Endodermal cell (in vitro differentiated cells): ENCODE data around the gene SOCS3. TPM values are rescaled to one million over a fixed set of nuclear protein-coding genes. Genes with fewer than 3 reads are reported as not detected.

Experiments used
- DNase-seq: peaks from one replicate; pipeline ENCODE4 v3.0.0-alpha.2; 2017
- H3K27ac ChIP-seq: 2 replicates; pipeline ENCODE4 v1.5.1; 2013; ENCODE audit warnings: mild to moderate bottlenecking, low read depth, low read length, moderate library complexity
- H3K27me3 ChIP-seq: 2 replicates; pipeline ENCODE4 v1.6.1; 2013; ENCODE audit warnings: mild to moderate bottlenecking, low read length, moderate library complexity; ENCODE audit not compliant: insufficient read depth, control insufficient read depth, poor library complexity, severe bottlenecking
- H3K36me3 ChIP-seq: 2 replicates; pipeline ENCODE4 v1.7.0; 2013; ENCODE audit warnings: mild to moderate bottlenecking, low read length, moderate library complexity; ENCODE audit not compliant: control insufficient read depth, insufficient read depth
- H3K4me1 ChIP-seq: one replicate; pipeline ENCODE4 v1.7.0; 2013; ENCODE audit warnings: low read length; ENCODE audit not compliant: control insufficient read depth, insufficient read depth
- H3K4me3 ChIP-seq: 2 replicates; pipeline ENCODE4 v1.5.1; 2013; ENCODE audit warnings: mild to moderate bottlenecking, low read length, moderate library complexity
- H3K9ac ChIP-seq: 2 replicates; pipeline ENCODE4 v1.6.1; 2013; ENCODE audit warnings: mild to moderate bottlenecking, low read length, moderate library complexity; ENCODE audit not compliant: poor library complexity, severe bottlenecking; ENCODE audit errors: extremely low read depth
- H3K9me3 ChIP-seq: 2 replicates; pipeline ENCODE4 v1.6.1; 2013; ENCODE audit warnings: mild to moderate bottlenecking, low read length, moderate library complexity; ENCODE audit not compliant: control insufficient read depth
- H3K27ac Mint-ChIP-seq: 2 replicates; pipeline ENCODE4 v1.8.0; 2020; ENCODE audit warnings: mixed read lengths
- H3K27me3 Mint-ChIP-seq: 2 replicates; pipeline ENCODE4 v1.8.0; 2021; ENCODE audit warnings: mild to moderate bottlenecking, mixed read lengths; ENCODE audit not compliant: insufficient read depth
- H3K36me3 Mint-ChIP-seq: 2 replicates; pipeline ENCODE4 v1.8.0; 2020; ENCODE audit warnings: low read depth, mixed read lengths
- H3K4me1 Mint-ChIP-seq: 2 replicates; pipeline ENCODE4 v1.8.0; 2020; ENCODE audit warnings: mixed read lengths
- H3K4me3 Mint-ChIP-seq: 2 replicates; pipeline ENCODE4 v1.8.0; 2020; ENCODE audit warnings: mild to moderate bottlenecking, moderate library complexity, mixed read lengths
- H3K9me3 Mint-ChIP-seq: 2 replicates; pipeline ENCODE4 v1.8.0; 2020; ENCODE audit warnings: mild to moderate bottlenecking, mixed read lengths
- WGBS, 2 experiments: methylation state at CpG; one replicate each; pipeline versions ENCODE4 v1.1.5 to v1.1.7; 2013; ENCODE audit warnings: missing lambda C conversion rate in 2 of 2, mixed read lengths in 1 of 2; ENCODE audit not compliant: insufficient coverage in 1 of 2, insufficient read length in 1 of 2; 5-methylcytosine and 5-hydroxymethylcytosine counted together
- total RNA-seq, 2 donors: library from RNA; stranded (reverse); fragmentation: NEBNext Ultra II Directional in 1 of 2; extraction: Animal tissue kit (Norgen Biotek cat#: 25700) in 1 of 2; gene quantifications; 2 replicates in 1 of 2; 3 replicates in 1 of 2; pipeline ENCODE4 v1.2.1, GENCODE V29; 2021
- TF ChIP-seq, protein P1 (sequence below): fragments of 200-600 bp; sonication (generic); conservative IDR thresholded peaks from 2 replicates; pipeline ENCODE4 v1.5.0; 2021; ENCODE audit warnings: antibody characterized with exemption, mild to moderate bottlenecking

The SOCS3 gene
- total RNA-seq, 2 donors from 2014 or later, result 54.2 to 75.3 TPM

DNA sequence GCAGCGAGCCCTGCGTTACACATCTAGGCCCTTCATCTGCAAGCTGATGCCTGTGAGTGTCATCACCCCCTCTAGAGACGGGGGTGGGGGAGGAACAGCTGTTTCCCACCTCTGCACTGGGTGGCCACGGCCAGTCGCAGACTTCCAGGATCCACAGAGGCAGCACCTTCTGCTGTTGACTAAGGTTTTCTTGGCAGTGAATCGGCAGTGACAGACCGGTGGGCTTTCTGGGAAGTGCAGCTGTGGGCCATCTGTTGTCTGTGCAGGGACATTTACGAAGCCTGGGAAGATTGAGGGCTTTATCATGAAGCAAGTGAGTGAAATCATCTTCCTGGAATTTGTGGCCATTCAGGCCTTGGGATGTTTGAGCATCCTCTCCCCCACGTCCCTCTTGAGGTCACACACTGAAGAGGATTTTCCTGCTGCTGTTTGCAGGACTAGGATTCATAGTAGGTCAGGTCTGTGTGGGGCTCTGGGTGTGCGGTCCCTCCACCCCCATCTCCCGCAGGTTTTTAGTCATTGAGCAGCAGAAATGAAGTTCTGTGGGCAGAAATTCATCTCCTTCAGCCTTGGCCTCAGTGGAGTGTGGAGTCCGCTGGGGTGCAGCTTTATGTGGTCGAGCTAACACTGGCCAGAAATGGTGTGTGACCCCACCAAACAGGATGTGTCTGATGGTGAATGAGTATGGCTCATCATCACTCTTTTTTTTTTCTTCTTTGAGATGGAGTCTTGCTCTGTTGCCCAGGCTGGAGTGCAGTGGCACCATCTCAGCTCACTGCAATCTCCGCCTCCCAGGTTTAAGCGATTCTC lies 30.6 kb upstream of the SOCS3 start:
- Mint-ChIP-seq H3K27me3 (no peaks in the 10 kb centered on the region), H3K4me3 (no peak overlapping the region), H3K27ac (peak overlapping the region; percentile 59), H3K36me3 (peaks cover 34% of the 10 kb centered on the region), H3K4me1 (peaks cover 28% of the 10 kb centered on the region), H3K9me3 (no peaks in the 10 kb centered on the region)
- H3K9me3 ChIP-seq, result no peaks in the 10 kb centered on the region
- WGBS, 2 experiments, result 76 to 85% methylated on average over 13 to 15 of the region's 15 CpGs
- no peak overlapping the region for H3K27ac ChIP-seq
- TF ChIP-seq, protein P1, sequence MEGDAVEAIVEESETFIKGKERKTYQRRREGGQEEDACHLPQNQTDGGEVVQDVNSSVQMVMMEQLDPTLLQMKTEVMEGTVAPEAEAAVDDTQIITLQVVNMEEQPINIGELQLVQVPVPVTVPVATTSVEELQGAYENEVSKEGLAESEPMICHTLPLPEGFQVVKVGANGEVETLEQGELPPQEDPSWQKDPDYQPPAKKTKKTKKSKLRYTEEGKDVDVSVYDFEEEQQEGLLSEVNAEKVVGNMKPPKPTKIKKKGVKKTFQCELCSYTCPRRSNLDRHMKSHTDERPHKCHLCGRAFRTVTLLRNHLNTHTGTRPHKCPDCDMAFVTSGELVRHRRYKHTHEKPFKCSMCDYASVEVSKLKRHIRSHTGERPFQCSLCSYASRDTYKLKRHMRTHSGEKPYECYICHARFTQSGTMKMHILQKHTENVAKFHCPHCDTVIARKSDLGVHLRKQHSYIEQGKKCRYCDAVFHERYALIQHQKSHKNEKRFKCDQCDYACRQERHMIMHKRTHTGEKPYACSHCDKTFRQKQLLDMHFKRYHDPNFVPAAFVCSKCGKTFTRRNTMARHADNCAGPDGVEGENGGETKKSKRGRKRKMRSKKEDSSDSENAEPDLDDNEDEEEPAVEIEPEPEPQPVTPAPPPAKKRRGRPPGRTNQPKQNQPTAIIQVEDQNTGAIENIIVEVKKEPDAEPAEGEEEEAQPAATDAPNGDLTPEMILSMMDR, result peak; percentile 62
- H3K36me3 ChIP-seq, result peaks cover 32% of the 10 kb centered on the region
- no peaks in the 10 kb centered on the region for H3K27me3 ChIP-seq
- no peak overlapping the region for H3K9ac ChIP-seq
- peaks cover 4% of the 10 kb centered on the region for H3K4me1 ChIP-seq
- DNase-seq, result peak; percentile 90
- no peak overlapping the region for H3K4me3 ChIP-seq

DNA sequence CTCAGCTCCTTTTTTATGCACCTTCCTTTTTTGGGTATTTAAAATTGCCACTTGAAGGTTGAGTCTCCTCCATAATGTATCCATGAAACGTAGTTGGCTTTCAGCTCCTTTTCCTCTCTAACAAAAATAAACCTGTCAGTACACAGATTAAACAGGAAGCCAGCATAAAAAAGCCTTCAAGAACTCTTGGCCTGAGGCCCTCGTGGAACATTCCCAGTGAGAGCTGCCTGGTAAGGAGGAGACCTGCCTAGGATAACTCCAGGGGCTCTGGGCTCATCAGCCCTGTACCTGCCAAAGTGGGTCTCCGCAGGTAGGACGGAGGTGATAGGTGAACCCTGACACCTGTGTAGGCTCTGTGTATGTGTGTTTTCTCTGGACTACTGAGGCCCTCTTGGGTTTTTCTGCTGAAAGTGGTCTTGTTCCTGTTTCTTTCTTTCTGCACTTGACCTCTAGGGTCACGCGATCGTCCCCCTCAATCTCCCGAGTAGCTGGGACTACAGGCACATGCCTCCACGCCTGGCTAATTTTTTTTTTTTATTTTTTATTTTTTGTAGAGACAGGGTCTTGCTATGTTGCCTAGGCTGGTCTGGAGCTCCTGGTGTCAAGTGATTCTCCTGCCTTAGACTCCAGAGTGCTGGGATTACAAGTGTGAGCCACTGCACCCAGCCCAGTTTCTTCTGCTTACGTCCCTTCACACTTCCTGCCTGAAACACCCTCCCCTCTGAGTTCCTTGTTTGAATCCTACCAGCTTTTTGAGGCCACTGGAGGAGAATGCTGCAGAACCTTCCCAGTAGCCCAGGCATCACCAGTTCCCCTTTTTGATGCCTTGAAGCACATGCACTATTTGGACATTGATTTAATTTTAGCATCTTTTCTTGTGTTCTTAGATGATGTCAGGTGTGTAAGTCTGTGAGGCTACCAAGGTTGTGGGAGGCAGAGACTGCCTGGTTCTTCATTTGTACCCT lies 28.4 kb upstream of the SOCS3 start:
- H3K9me3 ChIP-seq, result no peaks in the 10 kb centered on the region

More for the DNA sequence above, 28.4 kb upstream of the SOCS3 start:
- Histone ChIP-seq H3K27me3 (no peaks in the 10 kb centered on the region), H3K4me1 (peaks cover 4% of the 10 kb centered on the region), H3K36me3 (peaks cover 22% of the 10 kb centered on the region), H3K27ac (no peak overlapping the region), H3K9ac (no peak overlapping the region), H3K4me3 (no peak overlapping the region)
- H3K36me3 Mint-ChIP-seq, result peaks cover 26% of the 10 kb centered on the region
- TF ChIP-seq, protein P1, result no peak
- peak; percentile 57 for DNase-seq
- WGBS, 2 experiments, result 92 to 100% methylated on average over 2 to 10 of the region's 10 CpGs
- no peaks in the 10 kb centered on the region for H3K9me3 Mint-ChIP-seq
- H3K27ac Mint-ChIP-seq, result peak overlapping the region; percentile 33
- no peaks in the 10 kb centered on the region for H3K27me3 Mint-ChIP-seq
- H3K4me1 Mint-ChIP-seq, result peaks cover 39% of the 10 kb centered on the region
- no peak overlapping the region for H3K4me3 Mint-ChIP-seq
